GM12878 (cell line): ENCODE measurements around the gene UBTF. TPM values are rescaled to one million over a fixed set of nuclear protein-coding genes. Genes with fewer than 3 reads are reported as not detected.

Experiments used
- CREB1 ChIP-seq: IDR thresholded peaks from 2 replicates; pipeline ENCODE4 v1.6.1; 2012; ENCODE audit warnings: low read depth, mild to moderate bottlenecking, inconsistent platforms
- GABPA ChIP-seq: IDR thresholded peaks from 2 replicates; pipeline ENCODE4 v1.6.1; 2014; ENCODE audit warnings: antibody characterized with exemption, low read depth, mild to moderate bottlenecking, inconsistent platforms
- HDGF ChIP-seq: fragments of 450-650 bp; IDR thresholded peaks from 2 replicates; pipeline ENCODE4 v1.6.1; 2016; ENCODE audit warnings: antibody characterized with exemption
- KAT2A ChIP-seq: conservative IDR thresholded peaks from 2 replicates; pipeline ENCODE4 v1.6.1; 2011; ENCODE audit warnings: low read depth, low read length; ENCODE audit not compliant: control insufficient read depth
- MEF2B ChIP-seq: fragments of 450-650 bp; IDR thresholded peaks from 2 replicates; pipeline ENCODE4 v1.6.1; 2018; ENCODE audit warnings: mild to moderate bottlenecking, moderate library complexity; ENCODE audit not compliant: partially characterized antibody, poor library complexity, severe bottlenecking
- MYC ChIP-seq: IDR thresholded peaks from 2 replicates; pipeline ENCODE4 v1.6.1; 2011; ENCODE audit warnings: mild to moderate bottlenecking, low read length, moderate library complexity, inconsistent platforms; ENCODE audit not compliant: insufficient read depth, insufficient replicate concordance, insufficient read length, severe bottlenecking
- NR2C2 ChIP-seq: IDR thresholded peaks from 2 replicates; pipeline ENCODE4 v1.6.1; 2011; ENCODE audit warnings: borderline replicate concordance, low read depth; ENCODE audit not compliant: control insufficient read depth, insufficient read length
- PRDM15 ChIP-seq: fragments of 450-650 bp; formaldehyde crosslinking; IDR thresholded peaks from 2 replicates; pipeline ENCODE4 v1.4.0; 2020; ENCODE audit warnings: mild to moderate bottlenecking, moderate library complexity
- RAD21 ChIP-seq: IDR thresholded peaks from 2 replicates; pipeline ENCODE4 v1.6.1; 2011; ENCODE audit warnings: mild to moderate bottlenecking, low read depth, low read length, moderate library complexity; ENCODE audit not compliant: insufficient read depth
- SMC3 ChIP-seq: IDR thresholded peaks from 2 replicates; pipeline ENCODE4 v1.6.1; 2011; ENCODE audit warnings: low read length, improper control_type of control experiment, borderline replicate concordance
- STAT1 ChIP-seq: fragments of 450-650 bp; conservative IDR thresholded peaks from 2 replicates; pipeline ENCODE4 v1.6.1; 2014; ENCODE audit warnings: antibody characterized with exemption, mild to moderate bottlenecking
- ZBTB33 ChIP-seq: fragments of 450-650 bp; IDR thresholded peaks from 2 replicates; pipeline ENCODE4 v1.6.1; 2017; ENCODE audit warnings: mild to moderate bottlenecking
- polyA plus RNA-seq, 11 experiments: library from polyadenylated mRNA; depleted of rRNA in 4 of 11; unstranded in 6 of 11; stranded (reverse) in 5 of 11; fragments of >200 nt; fragmentation: Nextera tagmentation in 4 of 11; fragmentation: Illumina TruSeq in 1 of 11; extraction: Ambion mirVana in 4 of 11; extraction: Trizol in 1 of 11; gene quantifications; 1 replicate in 1 of 11; 2 replicates in 10 of 11; pipeline versions ENCODE4 v1.2.1 to v1.2.3, GENCODE V29; 2011 to 2016; ENCODE audit warnings: inconsistent platforms in 2 of 11, missing spikeins in 2 of 11, low read depth in 1 of 11
- total RNA-seq, 4 experiments: library from RNA; depleted of rRNA in 3 of 4; stranded (reverse); fragments of >200 nt in 3 of 4; fragmentation: Illumina TruSeq in 1 of 4; extraction: Trizol in 1 of 4; gene quantifications; 2 replicates each; pipeline versions ENCODE4 v1.2.1 to v1.2.3, GENCODE V29; 2013 to 2021
- TF ChIP-seq, protein P1 (sequence below), 3 experiments: IDR thresholded peaks in 2 of 3; conservative IDR thresholded peaks in 1 of 3; 2 replicates each; pipeline ENCODE4 v1.5.1; 2011; ENCODE audit warnings: low read depth in 3 of 3, low read length in 3 of 3, mild to moderate bottlenecking in 3 of 3, control low read depth in 2 of 3, moderate library complexity in 2 of 3, inconsistent platforms in 1 of 3, mixed read lengths in 1 of 3; ENCODE audit not compliant: control insufficient read depth in 2 of 3, insufficient read depth in 1 of 3; ENCODE audit errors: extremely low read depth in 1 of 3
- TF ChIP-seq, protein P2 (sequence below): IDR thresholded peaks from 2 replicates; pipeline ENCODE4 v1.6.1; 2011; ENCODE audit warnings: borderline replicate concordance, low read depth, mild to moderate bottlenecking, moderate library complexity, low read length; ENCODE audit not compliant: insufficient read depth, poor library complexity, severe bottlenecking
- TF ChIP-seq, protein P3 (sequence below): IDR thresholded peaks from 2 replicates; pipeline ENCODE4 v1.6.1; 2012; ENCODE audit warnings: mild to moderate bottlenecking, low read depth, low read length

UBTF gene
- total and polyA plus RNA-seq, 10 of the 15 experiments (the other 5 are each of a cell fraction or from before 2014, with no cell fraction given): 2.2 to 124 (median 79.6) TPM

GRCh38 chr17:44203731-44204440, 15.6 kb downstream of the UBTF start (continued):
- TF ChIP-seq ZBTB33 (no peak), CREB1 (0 out of 2 replicates have a peak, but pooled peaks have one; percentile 19), KAT2A (no peak), SMC3 (peak; percentile 44), NR2C2 (no peak), RAD21 (peak; percentile 58), HDGF (no peak), MYC (no peak), PRDM15 (CRISPR knock-in tag) (no peak), GABPA (no peak), STAT1 (no peak), MEF2B (no peak)
- TF ChIP-seq, protein P1, sequence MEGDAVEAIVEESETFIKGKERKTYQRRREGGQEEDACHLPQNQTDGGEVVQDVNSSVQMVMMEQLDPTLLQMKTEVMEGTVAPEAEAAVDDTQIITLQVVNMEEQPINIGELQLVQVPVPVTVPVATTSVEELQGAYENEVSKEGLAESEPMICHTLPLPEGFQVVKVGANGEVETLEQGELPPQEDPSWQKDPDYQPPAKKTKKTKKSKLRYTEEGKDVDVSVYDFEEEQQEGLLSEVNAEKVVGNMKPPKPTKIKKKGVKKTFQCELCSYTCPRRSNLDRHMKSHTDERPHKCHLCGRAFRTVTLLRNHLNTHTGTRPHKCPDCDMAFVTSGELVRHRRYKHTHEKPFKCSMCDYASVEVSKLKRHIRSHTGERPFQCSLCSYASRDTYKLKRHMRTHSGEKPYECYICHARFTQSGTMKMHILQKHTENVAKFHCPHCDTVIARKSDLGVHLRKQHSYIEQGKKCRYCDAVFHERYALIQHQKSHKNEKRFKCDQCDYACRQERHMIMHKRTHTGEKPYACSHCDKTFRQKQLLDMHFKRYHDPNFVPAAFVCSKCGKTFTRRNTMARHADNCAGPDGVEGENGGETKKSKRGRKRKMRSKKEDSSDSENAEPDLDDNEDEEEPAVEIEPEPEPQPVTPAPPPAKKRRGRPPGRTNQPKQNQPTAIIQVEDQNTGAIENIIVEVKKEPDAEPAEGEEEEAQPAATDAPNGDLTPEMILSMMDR (IDR thresholded peaks at IDR 0.05 in 2 of 3, conservative IDR thresholded peaks at IDR 0.05 in 1 of 3; ENCODE audit: control insufficient read depth in 2 of 3, extremely low read depth in 1 of 3, insufficient read depth in 1 of 3, low read depth in 3 of 3, low read length in 3 of 3): peak; percentile 52 to 81 (median 76)
- TF ChIP-seq, protein P2, sequence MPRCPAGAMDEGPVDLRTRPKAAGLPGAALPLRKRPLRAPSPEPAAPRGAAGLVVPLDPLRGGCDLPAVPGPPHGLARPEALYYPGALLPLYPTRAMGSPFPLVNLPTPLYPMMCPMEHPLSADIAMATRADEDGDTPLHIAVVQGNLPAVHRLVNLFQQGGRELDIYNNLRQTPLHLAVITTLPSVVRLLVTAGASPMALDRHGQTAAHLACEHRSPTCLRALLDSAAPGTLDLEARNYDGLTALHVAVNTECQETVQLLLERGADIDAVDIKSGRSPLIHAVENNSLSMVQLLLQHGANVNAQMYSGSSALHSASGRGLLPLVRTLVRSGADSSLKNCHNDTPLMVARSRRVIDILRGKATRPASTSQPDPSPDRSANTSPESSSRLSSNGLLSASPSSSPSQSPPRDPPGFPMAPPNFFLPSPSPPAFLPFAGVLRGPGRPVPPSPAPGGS: no peak
- TF ChIP-seq, protein P3, sequence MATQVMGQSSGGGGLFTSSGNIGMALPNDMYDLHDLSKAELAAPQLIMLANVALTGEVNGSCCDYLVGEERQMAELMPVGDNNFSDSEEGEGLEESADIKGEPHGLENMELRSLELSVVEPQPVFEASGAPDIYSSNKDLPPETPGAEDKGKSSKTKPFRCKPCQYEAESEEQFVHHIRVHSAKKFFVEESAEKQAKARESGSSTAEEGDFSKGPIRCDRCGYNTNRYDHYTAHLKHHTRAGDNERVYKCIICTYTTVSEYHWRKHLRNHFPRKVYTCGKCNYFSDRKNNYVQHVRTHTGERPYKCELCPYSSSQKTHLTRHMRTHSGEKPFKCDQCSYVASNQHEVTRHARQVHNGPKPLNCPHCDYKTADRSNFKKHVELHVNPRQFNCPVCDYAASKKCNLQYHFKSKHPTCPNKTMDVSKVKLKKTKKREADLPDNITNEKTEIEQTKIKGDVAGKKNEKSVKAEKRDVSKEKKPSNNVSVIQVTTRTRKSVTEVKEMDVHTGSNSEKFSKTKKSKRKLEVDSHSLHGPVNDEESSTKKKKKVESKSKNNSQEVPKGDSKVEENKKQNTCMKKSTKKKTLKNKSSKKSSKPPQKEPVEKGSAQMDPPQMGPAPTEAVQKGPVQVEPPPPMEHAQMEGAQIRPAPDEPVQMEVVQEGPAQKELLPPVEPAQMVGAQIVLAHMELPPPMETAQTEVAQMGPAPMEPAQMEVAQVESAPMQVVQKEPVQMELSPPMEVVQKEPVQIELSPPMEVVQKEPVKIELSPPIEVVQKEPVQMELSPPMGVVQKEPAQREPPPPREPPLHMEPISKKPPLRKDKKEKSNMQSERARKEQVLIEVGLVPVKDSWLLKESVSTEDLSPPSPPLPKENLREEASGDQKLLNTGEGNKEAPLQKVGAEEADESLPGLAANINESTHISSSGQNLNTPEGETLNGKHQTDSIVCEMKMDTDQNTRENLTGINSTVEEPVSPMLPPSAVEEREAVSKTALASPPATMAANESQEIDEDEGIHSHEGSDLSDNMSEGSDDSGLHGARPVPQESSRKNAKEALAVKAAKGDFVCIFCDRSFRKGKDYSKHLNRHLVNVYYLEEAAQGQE: no peak
